GM15510 (cell line): ENCODE results near the gene ZNF385B.

Experiments used
- POLR2A ChIP-seq: IDR thresholded peaks from 3 replicates; pipeline ENCODE4 v1.6.1; 2011; ENCODE audit warnings: borderline replicate concordance; ENCODE audit not compliant: insufficient read length; ENCODE audit errors: extremely low read depth

Gene ZNF385B

DNA sequence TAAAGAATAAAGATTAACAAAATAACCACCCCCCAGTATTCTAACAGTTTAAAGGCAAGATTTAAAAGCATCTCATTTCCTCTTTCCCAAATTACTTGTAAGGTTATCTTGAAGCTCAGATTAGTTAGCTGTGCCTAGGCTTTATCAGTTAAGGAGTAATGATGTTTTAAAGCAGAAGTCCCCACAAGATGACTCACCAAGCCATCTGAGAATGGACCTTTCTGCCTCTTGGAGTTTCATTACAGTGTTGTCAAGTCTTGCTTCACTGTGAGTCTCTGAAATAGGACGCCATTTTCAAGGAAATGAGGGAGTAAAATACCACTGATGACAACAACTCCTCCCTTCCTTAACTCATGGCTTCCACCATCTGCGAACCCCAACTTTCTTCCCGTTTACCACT lies 35.9 kb downstream of the ZNF385B start:
- TF ChIP-seq POLR2A: no peak

GRCh38 chr2:179824961-179825360 lies 36.5 kb downstream of the ZNF385B start:
- no peak for TF ChIP-seq POLR2A

DNA sequence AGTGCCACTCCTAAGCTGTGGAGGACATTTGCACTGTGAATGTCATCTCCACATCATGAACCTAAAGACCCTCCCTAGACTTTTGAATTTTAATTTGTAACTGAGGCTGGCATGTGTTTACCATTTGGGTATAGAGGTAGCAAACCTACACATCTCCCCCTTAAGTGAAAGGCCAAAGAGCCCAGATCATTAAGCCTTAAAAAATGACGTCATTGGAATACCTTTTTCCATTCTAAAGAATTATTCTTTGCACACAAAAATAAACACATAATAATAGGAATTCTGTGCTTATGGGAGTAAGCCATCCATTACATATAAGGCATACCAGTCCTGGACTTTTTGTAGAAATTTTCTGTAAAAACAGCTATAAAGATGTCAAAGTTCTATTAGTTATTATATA lies 38.9 kb downstream of the ZNF385B start:
- no peak for TF ChIP-seq POLR2A

DNA sequence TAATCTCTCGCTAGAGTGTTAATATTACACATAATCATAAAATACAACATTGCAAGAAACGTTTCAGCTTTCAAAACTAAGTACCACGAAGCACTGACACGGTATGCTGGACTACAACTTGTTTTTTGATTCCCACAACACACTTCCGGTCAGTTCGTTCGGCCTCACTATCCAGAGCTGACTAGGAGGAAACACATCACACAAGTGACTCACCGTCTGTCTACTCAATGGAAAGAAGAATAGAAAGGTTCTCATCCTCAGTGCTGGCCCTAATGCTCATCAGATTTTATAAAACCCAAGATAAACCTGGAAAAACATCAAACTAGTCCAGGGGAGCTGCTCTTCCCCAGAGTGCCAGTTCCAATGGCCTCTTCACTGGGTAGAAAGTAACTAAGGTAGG lies 42.9 kb downstream of the ZNF385B start:
- TF ChIP-seq POLR2A: no peak

DNA sequence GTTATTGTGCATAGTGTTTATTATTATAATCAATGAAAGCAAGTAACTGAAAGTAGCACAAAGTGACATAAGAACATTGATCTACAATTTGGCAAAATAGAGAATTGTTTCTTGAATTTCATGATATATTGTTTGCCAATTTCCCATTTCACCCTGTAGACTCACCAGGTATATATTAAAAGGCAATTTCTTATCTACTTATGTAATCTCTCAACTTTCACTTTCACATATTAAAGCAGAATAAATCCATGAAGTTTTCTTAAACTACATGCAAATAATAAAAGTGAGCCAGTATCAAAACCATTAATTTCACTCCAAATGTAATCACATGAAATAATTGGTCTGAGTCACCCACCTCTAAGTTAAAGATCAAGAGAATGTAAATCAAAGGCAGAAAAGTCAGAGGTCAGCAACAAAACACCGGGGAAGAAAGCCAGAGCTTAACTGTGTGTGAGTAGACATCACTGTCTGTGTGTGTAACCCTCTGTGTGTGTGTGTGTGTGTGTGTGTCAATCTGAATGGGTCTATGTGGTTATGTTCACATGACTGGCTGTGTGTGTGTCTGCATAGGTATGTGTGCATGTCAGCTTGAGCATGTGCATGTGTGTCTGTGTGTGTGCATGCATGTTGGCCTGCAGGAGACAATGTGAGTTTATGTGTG lies 44.1 kb downstream of the ZNF385B start:
- no peak for TF ChIP-seq POLR2A

DNA sequence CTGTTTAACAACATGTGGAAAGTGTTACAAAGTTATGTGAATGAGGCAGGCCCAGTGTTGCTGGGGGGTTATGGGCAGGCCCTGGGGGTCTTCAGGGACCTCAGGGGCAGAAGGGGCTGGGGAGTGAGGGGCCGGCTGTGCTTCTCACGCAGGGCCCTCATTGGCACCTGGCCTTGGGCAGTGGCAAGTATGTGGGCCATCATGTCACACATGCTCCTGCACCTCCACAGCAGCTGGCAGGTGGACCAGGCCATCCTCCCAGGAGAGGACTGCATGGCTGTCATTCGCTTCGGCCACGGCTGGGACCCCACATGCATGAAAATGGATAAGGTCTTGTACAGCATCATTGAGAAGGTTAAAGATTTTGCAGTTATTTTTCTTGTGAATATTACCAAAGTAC lies 47.4 kb downstream of the ZNF385B start:
- TF ChIP-seq POLR2A: no peak

GRCh38 chr2:179812501-179812900 lies 48.9 kb downstream of the ZNF385B start:
- no peak for TF ChIP-seq POLR2A

DNA sequence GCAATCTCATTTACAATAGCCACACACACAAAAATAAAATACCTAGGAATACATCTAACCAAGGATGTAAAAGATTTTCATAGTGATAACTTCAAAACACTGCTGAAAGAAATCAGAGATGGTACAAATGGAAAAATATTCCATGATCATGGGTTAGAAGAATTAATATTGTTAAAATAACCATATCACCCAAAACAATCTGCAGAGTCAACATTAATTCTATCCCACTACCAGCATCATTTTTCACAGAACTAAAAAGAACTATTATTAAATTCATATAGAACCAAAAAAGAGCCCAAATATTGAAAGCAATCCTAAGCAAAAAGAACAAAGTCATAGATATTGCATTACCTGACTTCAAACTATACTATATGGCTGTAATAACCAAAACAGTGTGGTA lies 50.4 kb downstream of the ZNF385B start:
- no peak for TF ChIP-seq POLR2A

DNA sequence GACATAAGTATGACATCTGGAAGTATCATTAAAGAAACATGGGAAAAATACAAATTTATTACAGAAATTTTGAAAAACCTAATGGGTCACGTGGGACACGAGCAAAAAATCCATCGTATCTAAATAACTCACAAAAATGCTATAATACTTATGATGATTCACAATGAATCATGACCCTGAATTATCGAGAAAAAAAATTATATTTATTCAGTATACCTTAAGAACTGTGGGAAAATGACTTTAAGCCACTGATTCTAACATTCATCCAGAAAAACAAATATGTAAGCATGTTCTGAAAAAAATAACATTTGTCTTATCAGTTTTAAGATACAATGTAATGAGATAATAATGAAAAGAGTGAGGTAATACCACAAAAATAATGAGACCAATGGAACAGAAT lies 51.8 kb downstream of the ZNF385B start:
- no peak for TF ChIP-seq POLR2A

DNA sequence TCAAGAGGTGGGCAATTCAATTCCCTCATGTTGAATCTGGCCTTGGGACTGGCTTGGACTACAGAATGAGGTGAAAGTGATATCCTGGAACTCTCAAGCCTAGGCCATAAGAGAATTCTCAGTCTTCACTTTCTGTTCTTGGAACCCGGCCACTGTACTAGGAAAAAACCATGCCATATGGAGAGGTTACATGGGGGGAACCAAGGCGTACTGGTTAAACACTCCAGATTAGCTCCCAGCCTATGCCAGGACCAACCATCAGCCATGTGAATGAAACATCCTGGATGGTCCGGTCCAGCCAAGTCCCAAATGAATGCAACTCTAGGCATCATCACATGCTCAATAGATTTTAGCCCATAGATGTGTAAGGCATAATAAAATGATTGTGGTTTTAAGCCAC lies 56.4 kb downstream of the ZNF385B start:
- no peak for TF ChIP-seq POLR2A

DNA sequence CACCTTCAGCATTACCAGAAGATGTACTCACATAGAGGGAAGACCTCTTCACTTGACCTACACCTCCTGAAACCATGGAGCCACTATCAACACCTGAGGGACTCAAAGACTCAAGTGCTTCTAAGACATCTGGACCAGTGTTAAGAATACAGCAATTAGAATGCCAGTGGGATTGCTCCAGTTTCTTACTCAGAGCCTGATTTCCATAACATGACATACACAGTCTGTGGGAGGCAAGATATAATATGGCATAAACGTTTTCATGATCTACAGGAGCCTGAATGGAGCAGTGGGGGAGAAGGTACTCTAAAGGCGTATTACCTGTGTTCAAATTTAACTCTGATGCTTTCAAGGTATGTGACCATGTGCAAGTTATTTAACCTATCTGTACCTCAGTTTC lies 57.2 kb downstream of the ZNF385B start:
- TF ChIP-seq POLR2A: no peak

DNA sequence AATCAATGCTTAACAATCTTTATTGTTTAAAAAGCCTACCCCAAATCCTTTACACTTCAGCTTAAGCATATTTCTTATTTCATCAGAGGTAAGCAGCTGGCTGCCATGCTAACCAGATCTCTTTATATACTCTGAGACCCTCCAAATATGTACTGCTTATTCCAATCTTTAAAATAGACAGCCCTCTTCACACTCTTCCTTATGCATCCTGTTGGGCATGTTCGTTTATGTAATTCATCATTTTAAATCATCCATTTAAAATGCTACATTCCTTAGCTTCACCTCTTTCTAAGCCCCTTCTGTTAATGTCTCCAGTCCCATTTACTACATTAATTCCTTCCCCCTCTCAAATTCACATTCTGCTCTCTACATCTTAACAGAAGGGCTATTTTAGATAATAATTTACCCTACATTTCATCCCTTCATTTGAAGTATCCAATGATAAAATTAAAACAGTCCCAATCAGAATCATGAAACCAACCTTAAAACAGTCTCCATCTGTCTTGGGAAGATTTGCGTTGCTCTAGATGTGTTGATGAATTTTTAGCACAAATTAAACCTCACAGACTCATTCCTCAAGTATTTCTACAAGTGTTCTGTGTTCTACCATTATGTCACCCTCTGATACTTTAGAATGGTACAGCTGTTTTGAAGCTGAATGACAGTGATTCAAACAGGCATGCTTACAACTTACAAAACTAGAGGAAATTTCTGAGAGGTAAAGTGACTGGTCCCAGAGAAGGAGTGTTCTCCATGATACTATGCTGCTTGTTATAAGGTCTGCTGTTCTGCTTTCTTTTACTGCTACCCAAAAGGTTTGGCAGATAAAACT lies 59.1 kb downstream of the ZNF385B start:
- TF ChIP-seq POLR2A: no peak

DNA sequence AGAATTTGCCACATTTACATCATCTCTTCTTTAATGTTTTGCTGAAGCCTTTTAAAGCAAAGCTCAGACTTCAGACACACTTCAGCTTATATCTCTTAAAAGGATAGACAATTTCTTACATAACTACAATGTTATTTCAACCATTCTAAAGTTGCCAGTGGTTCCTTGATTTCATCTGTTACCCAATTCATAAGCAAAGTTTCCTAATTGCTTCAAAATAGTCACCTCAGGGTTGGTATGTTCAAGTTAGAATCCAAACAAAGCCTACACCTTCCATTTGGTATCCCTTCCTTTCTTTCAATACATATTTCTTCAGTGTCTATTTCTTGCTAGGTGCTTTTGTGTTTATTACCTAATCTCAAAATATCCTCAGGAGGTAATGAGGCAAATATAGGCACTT lies 60.6 kb downstream of the ZNF385B start:
- no peak for TF ChIP-seq POLR2A

- no peak for TF ChIP-seq POLR2A
Observed at GRCh38 chr2:179796213-179797007, 65.0 kb downstream of the ZNF385B start.

DNA sequence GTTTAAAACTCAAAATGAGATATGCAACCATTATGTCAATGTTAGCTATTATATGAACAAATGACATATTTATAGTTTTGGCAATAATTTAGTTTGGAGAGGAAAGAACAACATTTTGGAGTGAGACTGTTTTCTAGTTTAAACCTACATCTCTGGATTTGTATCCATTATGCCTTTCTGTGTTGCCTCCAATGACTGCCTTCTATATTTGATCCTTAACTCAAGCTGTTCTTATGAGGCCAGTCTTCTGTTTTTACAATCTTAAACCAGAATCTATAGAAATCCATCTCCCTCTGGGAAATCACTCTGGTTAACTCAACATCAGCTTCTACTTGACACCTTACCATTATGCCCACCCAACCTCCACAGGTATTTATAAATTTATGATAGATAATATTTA lies 67.5 kb downstream of the ZNF385B start:
- TF ChIP-seq POLR2A: no peak
